AG20443 (cell line): Measurements from ENCODE around the gene PRKG1.
A peak's percentile ranks its signal among the peaks of the same experiment; 100 is the strongest.
"Not testable (repeated sequence)": the region's sequence is repeated elsewhere in the genome, so short reads cannot be mapped to it uniquely, and the experiment has no call there.

ENCODE experiments used
- DNase-seq: peaks from one replicate; pipeline ENCODE4 v3.0.0; 2012; ENCODE audit warnings: low spot score, mixed read lengths

PRKG1 gene

GRCh38 chr10:51321980-51322379 is 247.7 kb downstream of the PRKG1 start:
- DNase-seq, result no peak

- DNase-seq, result no peak
Measured at GRCh38 chr10:51325649-51326048, 251.4 kb downstream of the PRKG1 start.

- DNase-seq, result no peak
Measured at GRCh38 chr10:51326174-51326573, 251.9 kb downstream of the PRKG1 start.

GRCh38 chr10:51327432-51327831 is 253.1 kb downstream of the PRKG1 start:
- no peak for DNase-seq

- no peak for DNase-seq
Measured at GRCh38 chr10:51340366-51340765, 266.1 kb downstream of the PRKG1 start.

- no peak for DNase-seq
Measured at GRCh38 chr10:51340845-51341610, 266.7 kb downstream of the PRKG1 start.

GRCh38 chr10:51341745-51342144 is 267.5 kb downstream of the PRKG1 start:
- not testable (repeated sequence) for DNase-seq

GRCh38 chr10:51342381-51342780 is 268.1 kb downstream of the PRKG1 start:
- no peak for DNase-seq

GRCh38 chr10:51343391-51343790 is 269.1 kb downstream of the PRKG1 start:
- no peak for DNase-seq

- no peak for DNase-seq
Measured at GRCh38 chr10:51344371-51344770, 270.1 kb downstream of the PRKG1 start.

GRCh38 chr10:51348622-51349021 is 274.3 kb downstream of the PRKG1 start:
- no peak for DNase-seq

GRCh38 chr10:51357170-51357569 is 282.9 kb downstream of the PRKG1 start:
- DNase-seq, result no peak

GRCh38 chr10:51358227-51358626 is 283.9 kb downstream of the PRKG1 start:
- DNase-seq, result no peak

GRCh38 chr10:51363415-51363814 is 289.1 kb downstream of the PRKG1 start:
- no peak for DNase-seq

GRCh38 chr10:51364674-51365073 is 290.4 kb downstream of the PRKG1 start:
- DNase-seq, result no peak

- DNase-seq, result no peak
Measured at GRCh38 chr10:51366044-51366443, 291.8 kb downstream of the PRKG1 start.

- DNase-seq, result no peak
Measured at GRCh38 chr10:51367127-51367526, 292.8 kb downstream of the PRKG1 start.

GRCh38 chr10:51367694-51368093 is 293.4 kb downstream of the PRKG1 start:
- DNase-seq, result no peak

GRCh38 chr10:51368943-51369342 is 294.7 kb downstream of the PRKG1 start:
- no peak for DNase-seq

- peak; percentile 72 for DNase-seq
Measured at GRCh38 chr10:51369903-51370302, 295.6 kb downstream of the PRKG1 start.

- DNase-seq, result no peak
Measured at GRCh38 chr10:51371743-51372142, 297.5 kb downstream of the PRKG1 start.

GRCh38 chr10:51375790-51376189 is 301.5 kb downstream of the PRKG1 start:
- no peak for DNase-seq

- DNase-seq, result no peak
Measured at GRCh38 chr10:51377070-51377931, 303.0 kb downstream of the PRKG1 start.
